Measurements from ENCODE around the gene SMCO2. TPM values are rescaled to one million over a fixed set of nuclear protein-coding genes. Genes with fewer than 3 reads are reported as not detected.

Gene SMCO2
- total and polyA plus RNA-seq, 7 donors, result 0.15 TPM; not detected in 6

DNA sequence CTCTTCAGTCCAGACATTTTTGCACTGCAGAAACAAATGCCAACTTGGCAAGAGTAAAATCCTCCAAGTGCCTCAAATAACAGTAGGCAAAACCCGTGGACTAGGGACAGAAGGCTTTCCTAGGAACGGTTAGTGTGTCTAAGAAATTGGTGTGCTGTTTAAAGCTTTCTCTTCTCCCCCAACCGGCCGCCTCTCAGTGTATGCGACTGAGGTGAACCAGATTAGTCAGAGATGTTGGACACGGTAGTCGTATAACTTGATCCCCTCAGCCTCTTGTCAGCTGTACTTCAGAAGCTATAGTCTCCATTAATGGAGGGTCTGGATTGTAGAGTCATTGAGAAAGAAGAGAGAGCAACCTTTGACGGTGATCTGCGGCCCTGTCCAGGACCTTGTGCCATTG lies 99.1 kb downstream of the SMCO2 start:
- no peak overlapping the region for H3K4me3 ChIP-seq
- WGBS, 2 donors, result 89 to 96% methylated on average over 9 of the region's 9 CpGs
- no peaks in the 10 kb centered on the region for H3K36me3 ChIP-seq
- H3K27me3 ChIP-seq, result no peaks in the 10 kb centered on the region
- TF ChIP-seq EP300 (IDR thresholded peaks at IDR 0.05) (no peak), POLR2AphosphoS5 (IDR thresholded peaks at IDR 0.05) (no peak), POLR2A (IDR thresholded peaks at IDR 0.05) (no peak)
- TF ChIP-seq, protein P1, sequence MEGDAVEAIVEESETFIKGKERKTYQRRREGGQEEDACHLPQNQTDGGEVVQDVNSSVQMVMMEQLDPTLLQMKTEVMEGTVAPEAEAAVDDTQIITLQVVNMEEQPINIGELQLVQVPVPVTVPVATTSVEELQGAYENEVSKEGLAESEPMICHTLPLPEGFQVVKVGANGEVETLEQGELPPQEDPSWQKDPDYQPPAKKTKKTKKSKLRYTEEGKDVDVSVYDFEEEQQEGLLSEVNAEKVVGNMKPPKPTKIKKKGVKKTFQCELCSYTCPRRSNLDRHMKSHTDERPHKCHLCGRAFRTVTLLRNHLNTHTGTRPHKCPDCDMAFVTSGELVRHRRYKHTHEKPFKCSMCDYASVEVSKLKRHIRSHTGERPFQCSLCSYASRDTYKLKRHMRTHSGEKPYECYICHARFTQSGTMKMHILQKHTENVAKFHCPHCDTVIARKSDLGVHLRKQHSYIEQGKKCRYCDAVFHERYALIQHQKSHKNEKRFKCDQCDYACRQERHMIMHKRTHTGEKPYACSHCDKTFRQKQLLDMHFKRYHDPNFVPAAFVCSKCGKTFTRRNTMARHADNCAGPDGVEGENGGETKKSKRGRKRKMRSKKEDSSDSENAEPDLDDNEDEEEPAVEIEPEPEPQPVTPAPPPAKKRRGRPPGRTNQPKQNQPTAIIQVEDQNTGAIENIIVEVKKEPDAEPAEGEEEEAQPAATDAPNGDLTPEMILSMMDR (IDR thresholded peaks at IDR 0.05), result no peak
- H3K9me3 ChIP-seq, result no peaks in the 10 kb centered on the region
- peaks cover 0 to 71% (median 67%) of the 10 kb centered on the region in 4 donors for H3K4me1 ChIP-seq
- peak overlapping the region in 1 of 4 donors; percentile 19 for H3K27ac ChIP-seq
- DNase-seq, result no peak
- intact Hi-C loops (cut with DNase I), result no loop called here

DNA sequence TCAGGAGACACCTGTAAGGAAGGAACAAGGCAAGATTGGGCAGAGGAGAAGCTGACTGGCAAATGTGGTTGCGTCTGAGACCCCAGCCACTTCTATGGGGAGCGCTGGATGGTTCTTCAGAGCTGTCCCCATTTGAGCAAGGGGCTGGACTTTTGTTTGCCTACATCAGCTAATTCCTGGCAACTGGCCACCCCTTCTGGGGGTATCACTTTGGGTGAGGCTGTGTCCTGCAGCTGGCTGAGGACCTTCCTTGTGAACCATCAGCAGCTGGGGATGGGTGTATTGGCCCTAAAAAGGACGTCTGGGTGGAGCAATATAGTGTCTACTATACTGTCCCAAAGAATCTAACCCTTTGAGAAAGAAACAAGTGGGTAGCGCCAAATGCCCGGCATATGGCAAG lies 101.1 kb downstream of the SMCO2 start:
- no peaks in the 10 kb centered on the region for H3K36me3 ChIP-seq
- 87 to 93% methylated on average over 5 of the region's 5 CpGs for WGBS, 2 donors
- no peak for DNase-seq
- H3K9me3 ChIP-seq, result no peaks in the 10 kb centered on the region
- no peaks in the 10 kb centered on the region for H3K27me3 ChIP-seq
- intact Hi-C loops (cut with DNase I), result no loop called here
- no peak for TF ChIP-seq EP300 (IDR thresholded peaks at IDR 0.05)
- TF ChIP-seq, protein P1 (IDR thresholded peaks at IDR 0.05), result no peak
- TF ChIP-seq POLR2A (IDR thresholded peaks at IDR 0.05), result no peak
- TF ChIP-seq POLR2AphosphoS5 (IDR thresholded peaks at IDR 0.05), result no peak
- H3K4me3 ChIP-seq, result no peak overlapping the region
- peaks cover 0 to 76% (median 71%) of the 10 kb centered on the region in 4 donors for H3K4me1 ChIP-seq
- peak overlapping the region in 1 of 4 donors; percentile 8 for H3K27ac ChIP-seq

DNA sequence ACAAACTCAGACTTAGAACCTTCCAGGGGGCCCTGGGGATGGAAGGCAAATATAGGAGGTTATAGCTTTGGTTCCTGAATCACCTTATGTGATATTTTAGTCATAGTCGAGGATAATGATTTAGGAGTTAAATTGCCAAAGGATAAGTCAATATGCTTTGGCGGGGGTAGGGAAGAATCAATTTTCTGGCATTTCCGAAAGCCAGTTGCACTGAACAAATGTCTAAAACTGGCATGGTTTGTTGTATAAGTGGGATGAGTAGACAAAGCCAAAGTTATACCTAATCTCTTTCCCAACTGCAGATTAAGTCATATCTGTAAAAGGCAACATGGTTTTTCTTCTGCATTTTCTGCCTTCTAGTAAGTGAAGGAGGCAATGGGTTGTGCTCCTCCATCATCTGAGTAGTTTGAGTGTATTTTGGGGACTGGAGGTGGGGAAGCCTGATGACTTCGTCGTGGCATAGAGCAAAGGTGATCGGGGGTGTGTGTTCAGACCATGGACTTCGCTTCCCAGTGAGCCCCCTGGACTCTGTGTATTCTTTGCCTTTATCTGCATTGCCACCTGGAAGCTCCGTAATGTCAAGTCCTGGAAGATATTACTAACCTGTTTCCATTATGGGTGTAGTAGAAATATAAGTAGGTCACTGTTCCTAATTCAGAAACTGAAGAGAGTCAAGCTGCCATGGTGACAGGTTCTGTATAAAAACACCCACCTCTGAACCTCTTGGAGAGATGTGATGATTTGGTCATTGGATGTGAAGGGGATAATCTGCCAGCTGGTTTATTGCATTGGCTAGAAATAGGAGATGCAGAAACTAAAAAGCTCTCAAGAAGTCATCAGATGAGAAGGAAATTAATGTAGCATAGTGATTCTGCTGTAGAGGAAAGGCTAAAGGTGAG lies 102.0 kb downstream of the SMCO2 start:
- peaks cover 0 to 76% (median 72%) of the 10 kb centered on the region in 4 donors for H3K4me1 ChIP-seq
- H3K4me3 ChIP-seq, result no peak overlapping the region
- WGBS, 2 donors, result 88 to 91% methylated on average over 8 of the region's 8 CpGs

DNA sequence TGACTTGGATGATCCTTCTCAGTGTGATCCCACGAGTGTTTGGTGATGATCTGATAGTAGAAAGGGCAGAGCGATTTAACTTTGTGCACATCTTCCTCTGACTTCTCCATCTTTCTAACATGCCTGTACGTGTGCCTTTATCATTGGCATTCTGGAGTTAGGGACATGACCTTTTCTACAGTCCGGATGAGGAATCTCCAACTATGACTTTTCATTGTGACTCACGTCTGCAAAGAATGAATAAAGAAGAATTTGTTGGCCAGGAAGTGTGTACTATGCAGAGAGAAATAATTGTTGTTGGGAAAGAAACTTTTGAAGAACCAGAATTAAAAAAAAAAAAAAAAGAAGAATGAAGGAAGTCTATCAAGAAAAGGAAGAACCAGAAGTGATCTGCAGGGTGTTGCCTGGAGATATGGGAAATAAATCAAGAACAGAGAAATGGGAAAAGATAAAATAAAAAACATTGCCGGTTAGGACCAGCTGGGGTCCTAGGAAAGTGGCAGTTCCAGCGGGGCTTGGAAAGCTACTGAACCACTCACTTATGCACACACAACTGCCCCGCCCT lies 102.8 kb downstream of the SMCO2 start:
- TF ChIP-seq, protein P1 (IDR thresholded peaks at IDR 0.05), result no peak
- peak in 1 of 4 donors; percentile 30 for TF ChIP-seq POLR2AphosphoS5 (IDR thresholded peaks at IDR 0.05)
- 40 to 48% methylated on average over 8 of the region's 8 CpGs for WGBS, 2 donors
- Histone ChIP-seq H3K9me3 (no peaks in the 10 kb centered on the region), H3K4me1 (peaks cover 0 to 84% (median 79%) of the 10 kb centered on the region in 4 donors), H3K36me3 (no peaks in the 10 kb centered on the region), H3K27me3 (no peaks in the 10 kb centered on the region), H3K27ac (peak overlapping the region; percentile 51 to 84 (median 72)), H3K4me3 (no peak overlapping the region)
- intact Hi-C loops (cut with DNase I), result no loop called here
- no peak for DNase-seq

More for the DNA sequence above, 102.0 kb downstream of the SMCO2 start:
- TF ChIP-seq POLR2AphosphoS5 (IDR thresholded peaks at IDR 0.05) (no peak), POLR2A (IDR thresholded peaks at IDR 0.05) (no peak), EP300 (IDR thresholded peaks at IDR 0.05) (no peak)
- TF ChIP-seq, protein P1 (IDR thresholded peaks at IDR 0.05), result no peak
- DNase-seq, result no peak
- Histone ChIP-seq H3K27ac (peak overlapping the region; percentile 20 to 84 (median 72)), H3K9me3 (no peaks in the 10 kb centered on the region), H3K36me3 (no peaks in the 10 kb centered on the region), H3K27me3 (no peaks in the 10 kb centered on the region)
- intact Hi-C loops (cut with DNase I), result no loop called here
